ENCODE results near the gene PI16. TPM values are rescaled to one million over a fixed set of nuclear protein-coding genes. Genes with fewer than 3 reads are reported as not detected.
"Not testable (repeated sequence)": the region's sequence is repeated elsewhere in the genome, so short reads cannot be mapped to it uniquely, and the experiment has no call there.

Gene PI16
- polyA plus RNA-seq, 1 donor from 2014 or later: 2.3 TPM

DNA sequence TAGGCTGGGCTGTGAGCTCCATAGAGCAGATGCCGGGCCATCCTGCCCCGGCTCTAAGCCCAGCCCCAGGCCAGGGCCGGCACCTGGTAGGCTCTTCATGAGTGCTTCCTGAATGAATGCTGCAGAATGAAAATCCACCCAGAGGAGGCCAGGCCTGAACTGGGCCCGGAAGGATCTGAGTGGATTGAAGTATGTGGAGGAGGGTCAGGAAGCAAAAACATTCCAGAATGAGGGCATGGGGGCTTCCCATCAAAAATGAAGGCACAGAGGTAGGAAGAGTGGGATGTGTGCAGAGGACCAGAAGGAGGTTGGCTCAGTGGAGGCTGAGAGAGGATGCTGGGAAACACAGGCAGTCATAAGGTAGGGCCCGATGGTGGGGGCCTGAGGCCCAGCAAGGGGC is 15.5 kb upstream of the PI16 start:
- not testable (repeated sequence) for H3K4me1 Mint-ChIP-seq, H3K36me3 Mint-ChIP-seq, H3K9me3 Mint-ChIP-seq, H3K27ac Mint-ChIP-seq
- Mint-ChIP-seq H3K27me3 (peaks cover 18% of the 10 kb centered on the region), H3K4me3 (peak overlapping the region in 1 of 4 donors; percentile 73)

DNA sequence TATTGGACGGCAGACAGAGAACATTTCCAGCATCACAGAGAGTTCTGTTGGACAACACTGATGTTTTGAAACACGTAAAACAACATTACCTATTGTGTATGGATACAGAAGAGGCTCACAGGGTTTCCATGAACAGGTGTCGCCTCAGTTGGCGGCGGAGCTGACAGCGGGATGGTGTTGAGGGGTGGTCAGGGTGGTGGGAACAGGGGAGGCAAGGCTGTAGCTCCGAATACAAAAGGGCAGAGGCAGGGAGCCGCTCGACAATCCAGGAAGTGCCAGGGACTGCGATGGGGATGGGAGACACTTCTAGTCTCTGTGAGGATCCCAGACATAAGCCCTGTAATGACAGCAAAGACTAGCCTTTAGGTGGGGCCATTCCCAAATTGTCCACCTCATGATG is 14.5 kb upstream of the PI16 start:
- peaks cover 18% of the 10 kb centered on the region for H3K27me3 Mint-ChIP-seq

DNA sequence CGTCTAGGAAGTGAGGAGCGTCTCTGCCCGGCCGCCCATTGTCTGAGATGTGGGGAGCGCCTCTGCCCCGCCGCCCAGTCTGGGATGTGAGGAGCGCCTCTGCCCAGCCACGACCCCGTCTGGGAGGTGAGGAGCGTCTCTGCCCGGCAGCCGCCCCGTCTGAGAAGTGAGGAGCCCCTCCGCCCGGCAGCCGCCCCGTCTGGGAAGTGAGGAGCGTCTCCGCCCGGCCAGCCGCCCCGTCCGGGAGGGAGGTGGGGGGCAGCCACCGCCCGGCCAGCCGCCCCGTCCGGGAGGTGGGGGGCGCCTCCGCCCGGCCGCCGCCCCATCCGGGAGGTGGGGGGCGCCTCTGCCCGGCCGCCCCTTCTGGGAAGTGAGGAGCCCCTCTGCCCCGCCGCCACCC is 13.0 kb upstream of the PI16 start:
- H3K4me3 Mint-ChIP-seq, H3K27ac Mint-ChIP-seq, H3K9me3 Mint-ChIP-seq, H3K36me3 Mint-ChIP-seq: not testable (repeated sequence)
- H3K27me3 Mint-ChIP-seq: peaks cover 19% of the 10 kb centered on the region
- H3K4me1 Mint-ChIP-seq: peaks cover 3 to 14% (median 9%) of the 10 kb centered on the region in 3 donors

More for the DNA sequence above, 14.5 kb upstream of the PI16 start:
- H3K36me3 Mint-ChIP-seq: no peaks in the 10 kb centered on the region
- H3K4me1 Mint-ChIP-seq: peaks cover 3 to 14% (median 6%) of the 10 kb centered on the region in 3 donors
- H3K4me3 Mint-ChIP-seq: peak overlapping the region in 1 of 4 donors; percentile 84
- no peak overlapping the region for H3K27ac Mint-ChIP-seq
- no peaks in the 10 kb centered on the region for H3K9me3 Mint-ChIP-seq

- not testable (repeated sequence) for H3K27ac Mint-ChIP-seq, H3K36me3 Mint-ChIP-seq, H3K4me3 Mint-ChIP-seq, H3K9me3 Mint-ChIP-seq
- Mint-ChIP-seq H3K4me1 (peaks cover 3 to 14% (median 9%) of the 10 kb centered on the region in 3 donors), H3K27me3 (peaks cover 15% of the 10 kb centered on the region)
These were observed 12.2 kb upstream of the PI16 start for GRCh38 chr6:36942329-36942728.

- Mint-ChIP-seq H3K4me3 (no peak overlapping the region), H3K4me1 (peaks cover 8 to 18% (median 13%) of the 10 kb centered on the region in 3 donors), H3K9me3 (peaks cover 0 to 2% (median 0%) of the 10 kb centered on the region in 3 donors), H3K27me3 (peaks cover 8% of the 10 kb centered on the region), H3K36me3 (no peaks in the 10 kb centered on the region), H3K27ac (peak overlapping the region in 1 of 3 donors; percentile 33)
These were observed 9.9 kb upstream of the PI16 start for GRCh38 chr6:36944650-36945049.

DNA sequence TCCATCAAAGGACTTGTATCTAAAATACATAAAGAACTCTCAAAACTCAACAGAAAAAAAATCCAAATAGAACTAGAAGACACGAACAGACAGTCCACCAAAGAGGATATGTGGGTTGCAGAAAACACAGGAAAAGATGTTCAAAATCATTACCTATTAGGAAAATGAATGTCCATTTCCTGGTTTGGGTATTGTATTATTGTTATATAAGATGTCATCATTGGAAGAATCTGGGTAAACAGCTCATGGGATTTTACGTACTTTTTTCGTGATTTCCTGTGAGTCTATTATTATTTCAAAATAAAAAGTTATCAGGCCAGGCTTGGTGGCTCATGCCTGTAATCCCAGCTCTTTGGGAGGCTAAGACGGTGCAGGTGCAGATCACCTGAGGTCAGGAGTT is 9.2 kb upstream of the PI16 start:
- H3K4me3 Mint-ChIP-seq: no peak overlapping the region
- peaks cover 6% of the 10 kb centered on the region for H3K27me3 Mint-ChIP-seq
- H3K36me3 Mint-ChIP-seq: no peaks in the 10 kb centered on the region
- peaks cover 0 to 2% (median 0%) of the 10 kb centered on the region in 3 donors for H3K9me3 Mint-ChIP-seq
- peak overlapping the region in 1 of 3 donors; percentile 21 for H3K27ac Mint-ChIP-seq
- peaks cover 8 to 18% (median 13%) of the 10 kb centered on the region in 3 donors for H3K4me1 Mint-ChIP-seq

DNA sequence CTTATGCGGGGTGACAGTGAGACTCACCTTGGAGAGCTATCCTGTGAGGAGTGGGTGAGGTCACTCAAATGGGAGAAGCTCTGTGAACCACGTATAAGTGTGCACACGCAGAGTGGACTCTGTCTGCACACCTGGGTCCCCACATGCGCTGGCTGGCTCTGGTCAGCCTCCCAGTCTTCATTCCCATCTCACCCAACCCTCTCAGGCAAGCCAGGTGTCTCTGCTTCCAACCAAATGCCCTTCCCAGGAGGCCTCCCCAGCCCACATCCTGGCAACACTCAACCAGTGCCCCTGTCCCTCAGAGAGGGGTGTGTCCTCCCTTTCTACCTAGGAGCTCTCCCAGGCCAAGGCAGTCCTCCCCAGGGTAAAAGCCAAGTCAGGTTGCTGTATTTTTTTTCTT is 8.0 kb upstream of the PI16 start:
- H3K36me3 Mint-ChIP-seq: no peaks in the 10 kb centered on the region
- H3K4me3 Mint-ChIP-seq: no peak overlapping the region
- no peak overlapping the region for H3K27ac Mint-ChIP-seq
- H3K27me3 Mint-ChIP-seq: peaks cover 5% of the 10 kb centered on the region
- peaks cover 0 to 2% (median 0%) of the 10 kb centered on the region in 3 donors for H3K9me3 Mint-ChIP-seq
- H3K4me1 Mint-ChIP-seq: peaks cover 8 to 17% (median 13%) of the 10 kb centered on the region in 3 donors

- Mint-ChIP-seq H3K4me1 (peaks cover 8 to 15% (median 13%) of the 10 kb centered on the region in 3 donors), H3K9me3 (peaks cover 0 to 2% (median 0%) of the 10 kb centered on the region in 3 donors), H3K4me3 (no peak overlapping the region), H3K27me3 (peaks cover 3% of the 10 kb centered on the region), H3K36me3 (no peaks in the 10 kb centered on the region), H3K27ac (peak overlapping the region in 1 of 3 donors; percentile 74)
These were observed 6.8 kb upstream of the PI16 start for GRCh38 chr6:36947570-36948351.

DNA sequence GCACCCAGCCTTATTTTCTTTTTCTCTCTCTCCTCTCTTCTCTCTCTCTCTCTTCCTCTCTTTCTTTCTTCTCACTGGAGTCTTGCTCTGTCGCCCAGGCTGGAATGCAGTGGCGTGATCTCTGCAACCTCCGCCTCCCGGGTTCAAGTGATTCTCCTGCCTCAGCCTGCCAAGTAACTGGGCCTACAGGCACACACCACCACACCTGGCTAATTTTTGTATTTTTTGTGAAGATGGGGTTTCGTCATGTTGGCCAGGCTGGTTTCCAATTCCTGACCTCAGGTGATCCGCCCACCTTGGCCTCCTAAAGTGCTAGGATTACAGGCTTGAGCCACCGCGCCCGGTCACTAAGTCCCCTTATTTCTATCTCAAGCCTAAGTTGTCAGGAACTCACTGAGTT is 5.5 kb upstream of the PI16 start:
- Mint-ChIP-seq H3K4me3 (peak overlapping the region in 1 of 4 donors; percentile 72), H3K27ac (peak overlapping the region in 1 of 3 donors; percentile 70), H3K4me1 (peaks cover 9 to 20% (median 19%) of the 10 kb centered on the region in 3 donors)
- H3K36me3 Mint-ChIP-seq, H3K9me3 Mint-ChIP-seq, H3K27me3 Mint-ChIP-seq: not testable (repeated sequence)

DNA sequence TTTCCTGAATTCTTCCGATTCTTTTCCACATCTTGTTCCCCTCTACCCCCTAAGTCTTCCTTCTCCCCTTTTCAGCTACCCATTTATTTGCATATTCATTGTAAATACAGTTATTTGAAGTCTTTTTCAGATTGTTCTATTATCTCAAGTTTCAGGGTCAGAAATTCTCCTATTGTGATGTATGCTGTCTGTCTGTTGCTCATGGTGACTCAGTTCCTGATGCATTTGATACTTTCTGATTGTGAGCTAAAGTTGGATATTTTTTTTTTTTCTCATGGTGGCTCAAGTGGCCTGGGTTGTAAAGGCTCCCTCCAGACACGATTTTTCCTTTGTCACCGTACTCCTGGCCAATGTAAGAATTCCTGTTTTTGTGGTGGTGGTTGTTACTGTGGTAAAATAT is 4.9 kb upstream of the PI16 start:
- H3K4me1 Mint-ChIP-seq: peaks cover 15 to 23% (median 21%) of the 10 kb centered on the region in 3 donors
- H3K36me3 Mint-ChIP-seq: no peaks in the 10 kb centered on the region
- H3K9me3 Mint-ChIP-seq: peaks cover 0 to 2% (median 0%) of the 10 kb centered on the region in 3 donors
- H3K4me3 Mint-ChIP-seq: no peak overlapping the region
- no peak overlapping the region for H3K27ac Mint-ChIP-seq
- peaks cover 3% of the 10 kb centered on the region for H3K27me3 Mint-ChIP-seq

DNA sequence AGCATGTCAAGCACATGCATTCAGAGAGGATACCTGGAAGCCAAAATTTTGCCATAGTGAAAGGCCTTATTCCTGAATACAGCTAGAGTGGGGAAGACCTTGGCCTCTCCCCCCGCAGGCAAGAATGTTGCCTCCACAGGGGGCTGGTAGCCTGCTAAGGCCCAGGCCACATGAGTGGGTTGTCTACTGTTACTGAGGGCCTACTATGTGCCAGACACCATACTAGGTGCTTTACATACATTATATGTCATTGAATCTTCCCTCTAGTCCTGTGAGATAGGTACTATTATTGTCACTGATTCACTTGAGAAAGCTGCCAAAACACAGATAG is 642 bp upstream of the PI16 start:
- Mint-ChIP-seq H3K27ac (no peak overlapping the region), H3K4me1 (peaks cover 19 to 29% (median 23%) of the 10 kb centered on the region in 3 donors), H3K4me3 (peak overlapping the region in 2 of 4 donors; percentile 11 to 58), H3K9me3 (no peaks in the 10 kb centered on the region), H3K27me3 (peaks cover 9% of the 10 kb centered on the region), H3K36me3 (no peaks in the 10 kb centered on the region)

GRCh38 chr6:36955136-36955535 is 598 bp downstream of the PI16 start:
- peak overlapping the region in 3 of 4 donors; percentile 6 to 80 (median 49) for H3K4me3 Mint-ChIP-seq
- no peak overlapping the region for H3K27ac Mint-ChIP-seq
- peaks cover 19 to 29% (median 23%) of the 10 kb centered on the region in 3 donors for H3K4me1 Mint-ChIP-seq
- H3K36me3 Mint-ChIP-seq: no peaks in the 10 kb centered on the region
- peaks cover 7% of the 10 kb centered on the region for H3K27me3 Mint-ChIP-seq
- no peaks in the 10 kb centered on the region for H3K9me3 Mint-ChIP-seq

- H3K4me3 Mint-ChIP-seq: peak overlapping the region in 2 of 4 donors; percentile 49 to 55
- peaks cover 19 to 29% (median 23%) of the 10 kb centered on the region in 3 donors for H3K4me1 Mint-ChIP-seq
- H3K27ac Mint-ChIP-seq: peak overlapping the region in 1 of 3 donors; percentile 48
- H3K36me3 Mint-ChIP-seq: no peaks in the 10 kb centered on the region
- no peaks in the 10 kb centered on the region for H3K9me3 Mint-ChIP-seq
- peaks cover 7% of the 10 kb centered on the region for H3K27me3 Mint-ChIP-seq
These were observed 1.3 kb downstream of the PI16 start for GRCh38 chr6:36955671-36956445.

GRCh38 chr6:36956446-36956820 is 1.9 kb downstream of the PI16 start:
- Mint-ChIP-seq H3K4me3 (no peak overlapping the region), H3K9me3 (no peaks in the 10 kb centered on the region), H3K27me3 (peaks cover 7% of the 10 kb centered on the region), H3K4me1 (peaks cover 19 to 30% (median 23%) of the 10 kb centered on the region in 3 donors), H3K27ac (peak overlapping the region in 1 of 3 donors; percentile 48), H3K36me3 (no peaks in the 10 kb centered on the region)

DNA sequence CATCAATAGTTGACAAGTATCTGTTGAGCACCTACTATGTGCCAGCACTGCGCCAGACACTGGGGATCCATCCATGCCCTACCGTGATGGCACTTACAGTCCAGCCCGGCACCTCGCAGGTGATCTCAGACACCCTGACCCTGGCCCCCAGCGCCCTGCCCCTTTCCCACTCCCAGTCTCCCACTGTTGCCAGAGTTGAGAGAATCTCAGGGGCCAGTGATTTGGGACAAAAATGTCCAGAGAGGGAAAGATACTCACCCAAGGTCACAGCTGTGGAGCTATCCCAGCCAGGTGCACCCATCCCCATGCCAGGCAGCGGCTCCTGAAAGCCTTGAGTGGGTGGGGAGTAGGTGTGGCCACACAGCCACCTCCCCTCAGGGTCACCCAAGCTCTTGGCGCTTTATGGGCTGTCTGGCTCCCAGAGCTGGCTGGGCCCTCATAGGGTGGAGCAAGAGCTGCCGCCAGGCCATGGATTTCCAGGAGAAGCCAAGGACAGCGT is 3.3 kb downstream of the PI16 start:
- Mint-ChIP-seq H3K9me3 (no peaks in the 10 kb centered on the region), H3K4me3 (no peak overlapping the region), H3K4me1 (peaks cover 22 to 34% (median 26%) of the 10 kb centered on the region in 3 donors), H3K36me3 (no peaks in the 10 kb centered on the region), H3K27ac (no peak overlapping the region), H3K27me3 (peaks cover 7% of the 10 kb centered on the region)
